ENCODE results near the gene ZZZ3. TPM values are rescaled to one million over a fixed set of nuclear protein-coding genes. Genes with fewer than 3 reads are reported as not detected.

Gene ZZZ3
- total and polyA plus RNA-seq, 2 of the 13 experiments (the other 11 are each of a cell fraction or from before 2014, with no cell fraction given): 18.1 to 50.2 TPM

DNA sequence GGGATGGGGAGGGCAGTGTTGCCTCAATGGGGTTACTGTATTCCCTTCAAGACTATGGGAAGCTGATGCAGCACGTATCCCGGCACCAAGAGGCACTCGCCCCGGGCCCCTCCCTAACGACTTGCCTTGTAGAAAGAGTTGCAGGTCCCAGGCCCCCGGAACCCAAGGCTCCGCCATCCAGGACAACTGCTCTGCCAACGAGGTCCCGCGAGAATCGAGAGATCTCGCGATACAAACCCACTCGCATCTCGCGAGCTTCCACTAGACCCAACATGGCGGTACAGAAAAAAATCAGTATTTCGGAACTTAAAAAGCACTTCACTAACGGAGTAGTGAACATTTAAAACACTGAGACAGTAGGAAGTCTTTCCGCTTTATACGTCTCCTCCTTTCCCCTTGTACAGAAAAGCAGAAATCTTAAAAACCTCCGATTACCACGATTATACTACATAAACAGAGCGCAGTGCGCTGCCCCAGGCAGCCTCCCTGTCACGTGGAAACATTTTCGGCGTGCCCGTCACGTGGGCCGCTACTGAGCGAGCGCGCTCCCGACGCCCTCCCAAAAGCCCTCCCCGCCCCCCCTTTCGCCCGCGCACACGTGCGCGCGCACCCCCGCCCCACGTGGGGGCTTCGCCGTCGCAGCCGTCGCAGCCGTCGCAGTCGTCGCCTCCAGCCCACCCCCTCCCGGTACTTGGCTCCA lies at the start of gene ZZZ3 (continued):
- TF ChIP-seq, protein P1, sequence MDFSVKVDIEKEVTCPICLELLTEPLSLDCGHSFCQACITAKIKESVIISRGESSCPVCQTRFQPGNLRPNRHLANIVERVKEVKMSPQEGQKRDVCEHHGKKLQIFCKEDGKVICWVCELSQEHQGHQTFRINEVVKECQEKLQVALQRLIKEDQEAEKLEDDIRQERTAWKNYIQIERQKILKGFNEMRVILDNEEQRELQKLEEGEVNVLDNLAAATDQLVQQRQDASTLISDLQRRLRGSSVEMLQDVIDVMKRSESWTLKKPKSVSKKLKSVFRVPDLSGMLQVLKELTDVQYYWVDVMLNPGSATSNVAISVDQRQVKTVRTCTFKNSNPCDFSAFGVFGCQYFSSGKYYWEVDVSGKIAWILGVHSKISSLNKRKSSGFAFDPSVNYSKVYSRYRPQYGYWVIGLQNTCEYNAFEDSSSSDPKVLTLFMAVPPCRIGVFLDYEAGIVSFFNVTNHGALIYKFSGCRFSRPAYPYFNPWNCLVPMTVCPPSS (IDR thresholded peaks at IDR 0.05): no peak
- TF ChIP-seq, protein P2, sequence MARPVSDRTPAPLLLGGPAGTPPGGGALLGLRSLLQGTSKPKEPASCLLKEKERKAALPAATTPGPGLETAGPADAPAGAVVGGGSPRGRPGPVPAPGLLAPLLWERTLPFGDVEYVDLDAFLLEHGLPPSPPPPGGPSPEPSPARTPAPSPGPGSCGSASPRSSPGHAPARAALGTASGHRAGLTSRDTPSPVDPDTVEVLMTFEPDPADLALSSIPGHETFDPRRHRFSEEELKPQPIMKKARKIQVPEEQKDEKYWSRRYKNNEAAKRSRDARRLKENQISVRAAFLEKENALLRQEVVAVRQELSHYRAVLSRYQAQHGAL (CRISPR knock-in tag; IDR thresholded peaks at IDR 0.05; ENCODE audit: not compliant biosample characterization): no peak
- TF ChIP-seq, protein P3, sequence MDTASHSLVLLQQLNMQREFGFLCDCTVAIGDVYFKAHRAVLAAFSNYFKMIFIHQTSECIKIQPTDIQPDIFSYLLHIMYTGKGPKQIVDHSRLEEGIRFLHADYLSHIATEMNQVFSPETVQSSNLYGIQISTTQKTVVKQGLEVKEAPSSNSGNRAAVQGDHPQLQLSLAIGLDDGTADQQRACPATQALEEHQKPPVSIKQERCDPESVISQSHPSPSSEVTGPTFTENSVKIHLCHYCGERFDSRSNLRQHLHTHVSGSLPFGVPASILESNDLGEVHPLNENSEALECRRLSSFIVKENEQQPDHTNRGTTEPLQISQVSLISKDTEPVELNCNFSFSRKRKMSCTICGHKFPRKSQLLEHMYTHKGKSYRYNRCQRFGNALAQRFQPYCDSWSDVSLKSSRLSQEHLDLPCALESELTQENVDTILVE (CRISPR knock-in tag; IDR thresholded peaks at IDR 0.05): peak; percentile 22
- TF ChIP-seq NCOA2 (CRISPR knock-in tag; IDR thresholded peaks at IDR 0.05): peak; percentile 50
- TF ChIP-seq MED8 (CRISPR knock-in tag; IDR thresholded peaks at IDR 0.05; ENCODE audit: insufficient replicate concordance): peak; percentile 20
- no peak for TF ChIP-seq ZNF768 (CRISPR knock-in tag; IDR thresholded peaks at IDR 0.05)
- TF ChIP-seq NFE2L1 (CRISPR knock-in tag; IDR thresholded peaks at IDR 0.05; ENCODE audit: borderline replicate concordance): no peak
- TF ChIP-seq DR1 (CRISPR knock-in tag; IDR thresholded peaks at IDR 0.05): no peak
- peak; percentile 92 for TF ChIP-seq YY1 (IDR thresholded peaks at IDR 0.05; ENCODE audit: insufficient read depth, insufficient replicate concordance, low read depth, low read length)
- TF ChIP-seq, protein P4, sequence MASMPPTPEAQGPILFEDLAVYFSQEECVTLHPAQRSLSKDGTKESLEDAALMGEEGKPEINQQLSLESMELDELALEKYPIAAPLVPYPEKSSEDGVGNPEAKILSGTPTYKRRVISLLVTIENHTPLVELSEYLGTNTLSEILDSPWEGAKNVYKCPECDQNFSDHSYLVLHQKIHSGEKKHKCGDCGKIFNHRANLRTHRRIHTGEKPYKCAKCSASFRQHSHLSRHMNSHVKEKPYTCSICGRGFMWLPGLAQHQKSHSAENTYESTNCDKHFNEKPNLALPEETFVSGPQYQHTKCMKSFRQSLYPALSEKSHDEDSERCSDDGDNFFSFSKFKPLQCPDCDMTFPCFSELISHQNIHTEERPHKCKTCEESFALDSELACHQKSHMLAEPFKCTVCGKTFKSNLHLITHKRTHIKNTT (CRISPR knock-in tag; IDR thresholded peaks at IDR 0.05): no peak
- TF ChIP-seq, protein P5, sequence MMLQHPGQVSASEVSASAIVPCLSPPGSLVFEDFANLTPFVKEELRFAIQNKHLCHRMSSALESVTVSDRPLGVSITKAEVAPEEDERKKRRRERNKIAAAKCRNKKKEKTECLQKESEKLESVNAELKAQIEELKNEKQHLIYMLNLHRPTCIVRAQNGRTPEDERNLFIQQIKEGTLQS (CRISPR knock-in tag; IDR thresholded peaks at IDR 0.05): no peak
- TF ChIP-seq MIXL1 (CRISPR knock-in tag; IDR thresholded peaks at IDR 0.05): 0 out of 2 replicates have a peak, but pooled peaks have one; percentile 21
- no peak for TF ChIP-seq U2AF2 (IDR thresholded peaks at IDR 0.05; ENCODE audit: low read depth, low read length)
- TF ChIP-seq, protein P6, sequence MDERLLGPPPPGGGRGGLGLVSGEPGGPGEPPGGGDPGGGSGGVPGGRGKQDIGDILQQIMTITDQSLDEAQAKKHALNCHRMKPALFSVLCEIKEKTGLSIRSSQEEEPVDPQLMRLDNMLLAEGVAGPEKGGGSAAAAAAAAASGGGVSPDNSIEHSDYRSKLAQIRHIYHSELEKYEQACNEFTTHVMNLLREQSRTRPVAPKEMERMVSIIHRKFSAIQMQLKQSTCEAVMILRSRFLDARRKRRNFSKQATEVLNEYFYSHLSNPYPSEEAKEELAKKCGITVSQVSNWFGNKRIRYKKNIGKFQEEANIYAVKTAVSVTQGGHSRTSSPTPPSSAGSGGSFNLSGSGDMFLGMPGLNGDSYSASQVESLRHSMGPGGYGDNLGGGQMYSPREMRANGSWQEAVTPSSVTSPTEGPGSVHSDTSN (CRISPR knock-in tag; IDR thresholded peaks at IDR 0.05): no peak
- TF ChIP-seq NR3C1 (CRISPR knock-in tag; IDR thresholded peaks at IDR 0.05): no peak
- TF ChIP-seq ATM (IDR thresholded peaks at IDR 0.05; ENCODE audit: borderline replicate concordance): no peak
- TF ChIP-seq, protein P7, sequence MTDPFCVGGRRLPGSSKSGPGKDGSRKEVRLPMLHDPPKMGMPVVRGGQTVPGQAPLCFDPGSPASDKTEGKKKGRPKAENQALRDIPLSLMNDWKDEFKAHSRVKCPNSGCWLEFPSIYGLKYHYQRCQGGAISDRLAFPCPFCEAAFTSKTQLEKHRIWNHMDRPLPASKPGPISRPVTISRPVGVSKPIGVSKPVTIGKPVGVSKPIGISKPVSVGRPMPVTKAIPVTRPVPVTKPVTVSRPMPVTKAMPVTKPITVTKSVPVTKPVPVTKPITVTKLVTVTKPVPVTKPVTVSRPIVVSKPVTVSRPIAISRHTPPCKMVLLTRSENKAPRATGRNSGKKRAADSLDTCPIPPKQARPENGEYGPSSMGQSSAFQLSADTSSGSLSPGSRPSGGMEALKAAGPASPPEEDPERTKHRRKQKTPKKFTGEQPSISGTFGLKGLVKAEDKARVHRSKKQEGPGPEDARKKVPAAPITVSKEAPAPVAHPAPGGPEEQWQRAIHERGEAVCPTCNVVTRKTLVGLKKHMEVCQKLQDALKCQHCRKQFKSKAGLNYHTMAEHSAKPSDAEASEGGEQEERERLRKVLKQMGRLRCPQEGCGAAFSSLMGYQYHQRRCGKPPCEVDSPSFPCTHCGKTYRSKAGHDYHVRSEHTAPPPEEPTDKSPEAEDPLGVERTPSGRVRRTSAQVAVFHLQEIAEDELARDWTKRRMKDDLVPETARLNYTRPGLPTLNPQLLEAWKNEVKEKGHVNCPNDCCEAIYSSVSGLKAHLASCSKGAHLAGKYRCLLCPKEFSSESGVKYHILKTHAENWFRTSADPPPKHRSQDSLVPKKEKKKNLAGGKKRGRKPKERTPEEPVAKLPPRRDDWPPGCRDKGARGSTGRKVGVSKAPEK (CRISPR knock-in tag; IDR thresholded peaks at IDR 0.05; ENCODE audit: borderline replicate concordance): no peak

Measured in HepG2 (cell line).